Measurements from ENCODE around the gene AICDA. TPM values are rescaled to one million over a fixed set of nuclear protein-coding genes. Genes with fewer than 3 reads are reported as not detected.

The AICDA gene
- total RNA-seq, 1 experiment from 2014 or later = 0.22 TPM

- Histone ChIP-seq H3K79me2 (ENCODE audit: insufficient read depth, low read length) (no peaks in the 10 kb centered on the region), H3K4me2 (ENCODE audit: insufficient read depth, insufficient read length, low read length) (no peak overlapping the region), H4K91ac (ENCODE audit: insufficient read length, low read depth, low read length) (no peak overlapping the region), H3K56ac (ENCODE audit: insufficient read length, low read depth, low read length) (no peak overlapping the region), H4K8ac (replicated peaks; ENCODE audit: insufficient read length, low read depth, low read length) (no peak overlapping the region), H2BK5ac (ENCODE audit: insufficient read length, low read length) (no peak overlapping the region), H3K9me3 (ENCODE audit: control insufficient read depth, low read depth, low read length) (no peaks in the 10 kb centered on the region), H3K9ac (ENCODE audit: extremely low read depth, insufficient read length, low read length) (no peak overlapping the region), H4K20me1 (ENCODE audit: control insufficient read depth, insufficient read depth, insufficient read length) (no peaks in the 10 kb centered on the region), H3K18ac (ENCODE audit: insufficient read length, low read depth, low read length) (no peak overlapping the region), H3K4me1 (ENCODE audit: insufficient read depth, low read length) (no peaks in the 10 kb centered on the region), H2BK15ac (ENCODE audit: low read depth, low read length) (no peak overlapping the region), H3T11ph (ENCODE audit: low read length) (no peak overlapping the region), H3K23ac (ENCODE audit: insufficient read length, low read depth, low read length) (no peak overlapping the region), H3K27me3 (ENCODE audit: insufficient read depth, low read length) (no peaks in the 10 kb centered on the region), H3K23me2 (ENCODE audit: insufficient read length, low read depth, low read length, poor library complexity, severe bottlenecking) (no peaks in the 10 kb centered on the region), H2BK120ac (ENCODE audit: low read depth, low read length, poor library complexity, severe bottlenecking) (no peak overlapping the region), H2BK12ac (ENCODE audit: insufficient read length, low read depth, low read length) (no peak overlapping the region), H4K5ac (ENCODE audit: insufficient read length, low read depth, low read length) (no peak overlapping the region), H2AK5ac (ENCODE audit: insufficient read length, low read length) (no peak overlapping the region), H3K79me1 (ENCODE audit: insufficient read depth, low read depth, low read length, poor library complexity, severe bottlenecking) (no peaks in the 10 kb centered on the region), H3K4ac (ENCODE audit: low read depth, low read length) (no peak overlapping the region), H3K27ac (ENCODE audit: insufficient read length, low read depth, low read length) (no peak overlapping the region), H3K14ac (ENCODE audit: insufficient read depth, low read length) (no peak overlapping the region), H2BK20ac (ENCODE audit: low read depth, low read length, poor library complexity, severe bottlenecking) (no peak overlapping the region), H2AFZ (ENCODE audit: low read length) (no peak overlapping the region)
- H3K4me1 Mint-ChIP-seq = peaks cover 7 to 9% of the 10 kb centered on the region in 2 experiments
- H3K9me3 Mint-ChIP-seq = no peaks in the 10 kb centered on the region
- no peak for TF ChIP-seq CTCF (conservative IDR thresholded peaks at IDR 0.05)
- no peak overlapping the region for H3K4me3 Mint-ChIP-seq
- H3K36me3 Mint-ChIP-seq (ENCODE audit: insufficient read depth in 1 of 3, low read depth in 3 of 3) = no peaks in the 10 kb centered on the region
- no peaks in the 10 kb centered on the region; the same call in none of the 2 replicates for H3K27me3 Mint-ChIP-seq (ENCODE audit: low read depth)
- DNase-seq = no peak
- no CpG with 5 or more reads among the region's 2 CpGs for WGBS (ENCODE audit: extremely low coverage, insufficient read length, low lambda C conversion rate)
- no peak overlapping the region for H3K27ac Mint-ChIP-seq
Measured at GRCh38 chr12:8593246-8593645, 19.4 kb downstream of the AICDA start.

Data from H9 (cell line).